PFSK-1 (cell line): Measurements from ENCODE around the gene SERHL2.

ENCODE experiments used
- POLR2AphosphoS5 ChIP-seq: IDR thresholded peaks from 2 replicates; pipeline ENCODE4 v1.6.1; 2012; ENCODE audit warnings: low read depth, mild to moderate bottlenecking, control low read depth, low read length, moderate library complexity
- SIN3A ChIP-seq: IDR thresholded peaks from 2 replicates; pipeline ENCODE4 v1.6.1; 2012; ENCODE audit warnings: mild to moderate bottlenecking, low read length, moderate library complexity, borderline replicate concordance; ENCODE audit not compliant: insufficient read depth
- TAF1 ChIP-seq: IDR thresholded peaks from 2 replicates; pipeline ENCODE4 v1.6.1; 2012; ENCODE audit warnings: low read length, control low read depth, borderline replicate concordance; ENCODE audit not compliant: insufficient read depth
- TF ChIP-seq, protein P1 (sequence below), 2 experiments: IDR thresholded peaks; 2 replicates each; pipeline versions ENCODE4 v1.6.1 to v1.8.0; 2011 to 2012; ENCODE audit warnings: low read depth in 2 of 2, low read length in 2 of 2, control low read depth in 1 of 2, inconsistent platforms in 1 of 2, mild to moderate bottlenecking in 1 of 2, moderate library complexity in 1 of 2; ENCODE audit not compliant: insufficient read depth in 1 of 2

- no peak for TF ChIP-seq POLR2AphosphoS5
- TF ChIP-seq, protein P1, sequence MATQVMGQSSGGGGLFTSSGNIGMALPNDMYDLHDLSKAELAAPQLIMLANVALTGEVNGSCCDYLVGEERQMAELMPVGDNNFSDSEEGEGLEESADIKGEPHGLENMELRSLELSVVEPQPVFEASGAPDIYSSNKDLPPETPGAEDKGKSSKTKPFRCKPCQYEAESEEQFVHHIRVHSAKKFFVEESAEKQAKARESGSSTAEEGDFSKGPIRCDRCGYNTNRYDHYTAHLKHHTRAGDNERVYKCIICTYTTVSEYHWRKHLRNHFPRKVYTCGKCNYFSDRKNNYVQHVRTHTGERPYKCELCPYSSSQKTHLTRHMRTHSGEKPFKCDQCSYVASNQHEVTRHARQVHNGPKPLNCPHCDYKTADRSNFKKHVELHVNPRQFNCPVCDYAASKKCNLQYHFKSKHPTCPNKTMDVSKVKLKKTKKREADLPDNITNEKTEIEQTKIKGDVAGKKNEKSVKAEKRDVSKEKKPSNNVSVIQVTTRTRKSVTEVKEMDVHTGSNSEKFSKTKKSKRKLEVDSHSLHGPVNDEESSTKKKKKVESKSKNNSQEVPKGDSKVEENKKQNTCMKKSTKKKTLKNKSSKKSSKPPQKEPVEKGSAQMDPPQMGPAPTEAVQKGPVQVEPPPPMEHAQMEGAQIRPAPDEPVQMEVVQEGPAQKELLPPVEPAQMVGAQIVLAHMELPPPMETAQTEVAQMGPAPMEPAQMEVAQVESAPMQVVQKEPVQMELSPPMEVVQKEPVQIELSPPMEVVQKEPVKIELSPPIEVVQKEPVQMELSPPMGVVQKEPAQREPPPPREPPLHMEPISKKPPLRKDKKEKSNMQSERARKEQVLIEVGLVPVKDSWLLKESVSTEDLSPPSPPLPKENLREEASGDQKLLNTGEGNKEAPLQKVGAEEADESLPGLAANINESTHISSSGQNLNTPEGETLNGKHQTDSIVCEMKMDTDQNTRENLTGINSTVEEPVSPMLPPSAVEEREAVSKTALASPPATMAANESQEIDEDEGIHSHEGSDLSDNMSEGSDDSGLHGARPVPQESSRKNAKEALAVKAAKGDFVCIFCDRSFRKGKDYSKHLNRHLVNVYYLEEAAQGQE (IDR thresholded peaks at IDR 0.05; ENCODE audit: insufficient read depth in 1 of 2, low read depth in 2 of 2, low read length in 2 of 2), result no peak
- no peak for TF ChIP-seq TAF1
- no peak for TF ChIP-seq SIN3A
These were observed 57.3 kb downstream of the SERHL2 start for GRCh38 chr22:42611051-42611450.
